Keratinocyte (primary cell): Measurements from ENCODE around the gene OR14I1. TPM values are rescaled to one million over a fixed set of nuclear protein-coding genes. Genes with fewer than 3 reads are reported as not detected.

Source experiments
- DNase-seq: peaks from one replicate; pipeline ENCODE4 v3.0.0-alpha.2; 2011; ENCODE audit warnings: low read depth, missing footprints, low spot score
- FAIRE-seq: peaks from 2 replicates; lab custom pipeline; 2011; peaks lifted over from hg19 to GRCh38; lab: Jason Lieb, UNC
- H2AFZ ChIP-seq: 2 replicates; pipeline ENCODE4 v1.6.0; 2012; ENCODE audit warnings: low read length, control low read depth, inconsistent platforms; ENCODE audit not compliant: control insufficient read depth
- H3K27ac ChIP-seq: 2 replicates; pipeline ENCODE4 v1.5.1; 2011; ENCODE audit warnings: low read length; ENCODE audit not compliant: control insufficient read depth, insufficient read depth
- H3K27me3 ChIP-seq: 3 replicates; pipeline ENCODE4 v1.6.0; 2011; ENCODE audit warnings: low read length; ENCODE audit not compliant: control insufficient read depth, insufficient read depth; ENCODE audit errors: extremely low read depth
- H3K36me3 ChIP-seq, 2 experiments: 2 replicates in 1 of 2; 3 replicates in 1 of 2; pipeline ENCODE4 v1.5.1; 2011; ENCODE audit warnings: low read length in 2 of 2, mild to moderate bottlenecking in 1 of 2; ENCODE audit not compliant: control insufficient read depth in 2 of 2, insufficient read depth in 2 of 2; ENCODE audit errors: extremely low read depth in 1 of 2
- H3K4me1 ChIP-seq: 3 replicates; pipeline ENCODE4 v1.5.1; 2011; ENCODE audit warnings: low read length; ENCODE audit not compliant: control insufficient read depth, insufficient read depth; ENCODE audit errors: extremely low read depth
- H3K4me2 ChIP-seq: 3 replicates; pipeline ENCODE4 v1.6.0; 2011; ENCODE audit warnings: low read depth, low read length; ENCODE audit not compliant: control insufficient read depth, insufficient read depth; ENCODE audit errors: extremely low read depth
- H3K4me3 ChIP-seq, 3 experiments: fragments of 200-600 bp in 1 of 3; sonication (generic) in 1 of 3; 2 replicates in 2 of 3; 3 replicates in 1 of 3; pipeline ENCODE4 v1.5.1; 2011 to 2016; ENCODE audit warnings: low read length in 3 of 3, mild to moderate bottlenecking in 3 of 3, control low read depth in 2 of 3, inconsistent platforms in 1 of 3, low read depth in 1 of 3, mixed read lengths in 1 of 3, mixed run types in 1 of 3, moderate library complexity in 1 of 3; ENCODE audit not compliant: control insufficient read depth in 2 of 3, insufficient read depth in 2 of 3; ENCODE audit errors: extremely low read depth in 1 of 3
- H3K79me2 ChIP-seq: 2 replicates; pipeline ENCODE4 v1.6.0; 2012; ENCODE audit warnings: low read length; ENCODE audit not compliant: control insufficient read depth, insufficient read depth
- H3K9ac ChIP-seq: 3 replicates; pipeline ENCODE4 v1.6.0; 2011; ENCODE audit warnings: low read length; ENCODE audit not compliant: control insufficient read depth, insufficient read depth; ENCODE audit errors: extremely low read depth
- H3K9me1 ChIP-seq: 3 replicates; pipeline ENCODE4 v1.6.0; 2011; ENCODE audit warnings: low read length; ENCODE audit not compliant: control insufficient read depth, insufficient read depth; ENCODE audit errors: extremely low read depth
- H3K9me3 ChIP-seq: 2 replicates; pipeline ENCODE4 v1.5.1; 2012; ENCODE audit warnings: low read depth, low read length; ENCODE audit not compliant: control insufficient read depth
- H4K20me1 ChIP-seq: 3 replicates; pipeline ENCODE4 v1.6.0; 2011; ENCODE audit warnings: low read length; ENCODE audit not compliant: control insufficient read depth, insufficient read depth; ENCODE audit errors: extremely low read depth
- EZH2 ChIP-seq: IDR thresholded peaks from one replicate; pipeline ENCODE4 v1.6.1; 2012; ENCODE audit warnings: inconsistent platforms, mild to moderate bottlenecking, low read length, moderate library complexity
- dilution Hi-C: fragments of 300-500 bp; cut with MboI; formaldehyde crosslinking; loops from one replicate; pipeline ENCODE4 v1.7.0; 2020; ENCODE audit warnings: low sequenced_read_pairs; ENCODE audit not compliant: extremely low pct_ligation_motif_present
- polyA plus RNA-seq, 5 experiments: library from polyadenylated mRNA; depleted of rRNA in 3 of 5; stranded (reverse) in 3 of 5; stranded (forward) in 1 of 5; unstranded in 1 of 5; fragments of >200 nt; gene quantifications; 1 replicate in 1 of 5; 2 replicates in 3 of 5; 3 replicates in 1 of 5; pipeline versions ENCODE4 v1.2.1 to v1.2.3, GENCODE V29; 2011 to 2012; ENCODE audit warnings: missing spikeins in 2 of 5, low read depth in 1 of 5, low replicate concordance in 1 of 5
- TF ChIP-seq, protein P1 (sequence below), 3 experiments: IDR thresholded peaks in 1 of 3; conservative IDR thresholded peaks in 1 of 3; optimal IDR thresholded peaks in 1 of 3; 2 replicates in 2 of 3; 3 replicates in 1 of 3; pipeline versions ENCODE3 to v1.5.1; 2011; ENCODE audit warnings: low read length in 3 of 3, mild to moderate bottlenecking in 3 of 3, moderate library complexity in 2 of 3, control low read depth in 1 of 3, inconsistent platforms in 1 of 3; ENCODE audit not compliant: insufficient read depth in 2 of 3; ENCODE audit errors: extremely low read depth in 1 of 3

The OR14I1 gene
- polyA plus RNA-seq, 1 donor (not counting 4 experiments of a cell fraction or from before 2014, with no cell fraction given): not detected

DNA sequence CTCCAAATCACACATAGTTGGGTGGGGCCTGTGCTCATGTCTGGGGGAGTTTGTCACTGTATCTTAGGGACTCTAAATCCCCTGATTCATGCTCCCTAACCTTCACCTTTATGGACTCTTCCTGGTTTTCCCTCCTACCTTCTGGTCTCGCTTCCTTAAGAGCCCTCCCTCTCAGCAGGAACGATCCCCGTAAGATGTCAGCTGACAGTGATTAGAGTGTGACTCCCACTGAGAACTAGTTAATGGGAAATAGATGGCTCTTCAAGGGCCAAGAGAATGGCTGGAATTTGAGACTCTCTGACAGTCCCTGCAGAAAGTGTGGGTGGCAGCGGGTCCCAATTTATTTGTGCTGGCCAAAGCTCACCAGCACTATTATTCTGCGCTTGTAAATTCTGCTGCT, 31.0 kb upstream of the OR14I1 start:
- H3K79me2 ChIP-seq: no peaks in the 10 kb centered on the region
- no peaks in the 10 kb centered on the region for H3K9me1 ChIP-seq
- H3K4me1 ChIP-seq: no peaks in the 10 kb centered on the region
- dilution Hi-C loops: no loop called here
- H3K27ac ChIP-seq: no peak overlapping the region
- TF ChIP-seq, protein P1, sequence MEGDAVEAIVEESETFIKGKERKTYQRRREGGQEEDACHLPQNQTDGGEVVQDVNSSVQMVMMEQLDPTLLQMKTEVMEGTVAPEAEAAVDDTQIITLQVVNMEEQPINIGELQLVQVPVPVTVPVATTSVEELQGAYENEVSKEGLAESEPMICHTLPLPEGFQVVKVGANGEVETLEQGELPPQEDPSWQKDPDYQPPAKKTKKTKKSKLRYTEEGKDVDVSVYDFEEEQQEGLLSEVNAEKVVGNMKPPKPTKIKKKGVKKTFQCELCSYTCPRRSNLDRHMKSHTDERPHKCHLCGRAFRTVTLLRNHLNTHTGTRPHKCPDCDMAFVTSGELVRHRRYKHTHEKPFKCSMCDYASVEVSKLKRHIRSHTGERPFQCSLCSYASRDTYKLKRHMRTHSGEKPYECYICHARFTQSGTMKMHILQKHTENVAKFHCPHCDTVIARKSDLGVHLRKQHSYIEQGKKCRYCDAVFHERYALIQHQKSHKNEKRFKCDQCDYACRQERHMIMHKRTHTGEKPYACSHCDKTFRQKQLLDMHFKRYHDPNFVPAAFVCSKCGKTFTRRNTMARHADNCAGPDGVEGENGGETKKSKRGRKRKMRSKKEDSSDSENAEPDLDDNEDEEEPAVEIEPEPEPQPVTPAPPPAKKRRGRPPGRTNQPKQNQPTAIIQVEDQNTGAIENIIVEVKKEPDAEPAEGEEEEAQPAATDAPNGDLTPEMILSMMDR (optimal IDR thresholded peaks at IDR 0.05 in 1 of 3, IDR thresholded peaks at IDR 0.05 in 1 of 3, conservative IDR thresholded peaks at IDR 0.05 in 1 of 3; ENCODE audit: extremely low read depth in 1 of 3, insufficient read depth in 2 of 3, low read length in 3 of 3): no peak
- TF ChIP-seq EZH2: no peak
- no peak overlapping the region for H3K9ac ChIP-seq
- no peaks in the 10 kb centered on the region for H3K36me3 ChIP-seq
- DNase-seq: no peak
- no peak overlapping the region for H3K4me2 ChIP-seq
- H3K4me3 ChIP-seq: no peak overlapping the region
- FAIRE-seq: no peak
- H3K27me3 ChIP-seq: no peaks in the 10 kb centered on the region
- H4K20me1 ChIP-seq: no peaks in the 10 kb centered on the region
- H2AFZ ChIP-seq: no peak overlapping the region
- H3K9me3 ChIP-seq: no peaks in the 10 kb centered on the region

DNA sequence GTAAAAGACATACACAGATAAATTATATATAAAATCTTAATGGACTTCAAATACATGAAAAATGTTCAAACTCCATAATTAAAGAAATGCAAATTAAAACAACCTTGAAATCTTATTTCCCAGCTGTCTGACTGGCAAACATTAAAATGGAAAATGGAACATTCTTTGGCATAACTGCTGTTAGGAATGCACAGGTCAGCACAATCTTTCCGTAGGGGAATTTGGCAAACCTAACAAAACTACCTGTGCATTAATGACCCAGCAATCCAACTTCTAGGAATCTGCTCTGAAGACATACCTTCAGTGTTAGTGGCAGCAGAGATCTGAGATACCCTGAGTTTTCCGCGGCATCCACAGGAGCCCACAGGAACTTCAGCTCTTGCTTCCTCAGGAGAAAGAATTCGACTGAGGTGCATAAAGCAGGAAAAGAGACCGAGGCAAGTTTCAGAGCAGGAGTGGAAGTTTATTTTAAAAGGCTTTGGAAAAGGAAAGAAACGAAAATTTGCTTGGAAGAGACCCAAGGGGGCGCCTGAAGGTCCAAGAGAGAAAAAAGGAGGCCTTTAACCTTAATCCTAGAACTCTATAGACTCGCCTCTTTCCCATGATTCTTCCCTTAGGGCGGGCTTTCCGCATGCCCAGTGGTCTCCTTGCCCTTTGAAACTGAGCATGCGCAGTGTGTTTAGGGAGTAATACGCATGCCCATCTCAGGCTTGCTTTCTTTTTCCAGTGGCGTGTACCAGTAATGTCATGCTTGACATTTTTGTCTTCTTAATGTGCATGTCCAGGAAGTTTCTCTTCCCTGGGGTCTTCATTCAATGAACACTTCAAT, 28.2 kb upstream of the OR14I1 start:
- H3K27me3 ChIP-seq: no peaks in the 10 kb centered on the region
- no peak for DNase-seq
- dilution Hi-C loops: no loop called here
- no peaks in the 10 kb centered on the region for H3K79me2 ChIP-seq
- TF ChIP-seq, protein P1 (optimal IDR thresholded peaks at IDR 0.05 in 1 of 3, IDR thresholded peaks at IDR 0.05 in 1 of 3, conservative IDR thresholded peaks at IDR 0.05 in 1 of 3; ENCODE audit: extremely low read depth in 1 of 3, insufficient read depth in 2 of 3, low read length in 3 of 3): no peak
- TF ChIP-seq EZH2: no peak
- no peak for FAIRE-seq
- no peak overlapping the region for H3K4me2 ChIP-seq
- no peak overlapping the region for H3K9ac ChIP-seq
- no peaks in the 10 kb centered on the region for H3K9me1 ChIP-seq
- H4K20me1 ChIP-seq: no peaks in the 10 kb centered on the region
- no peaks in the 10 kb centered on the region for H3K36me3 ChIP-seq
- H2AFZ ChIP-seq: no peak overlapping the region
- H3K4me3 ChIP-seq: no peak overlapping the region
- H3K4me1 ChIP-seq: no peaks in the 10 kb centered on the region
- no peaks in the 10 kb centered on the region for H3K9me3 ChIP-seq
- H3K27ac ChIP-seq: no peak overlapping the region
